Cardiac septum (tissue), 1 donor: ENCODE data around the gene ARPC2. TPM values are rescaled to one million over a fixed set of nuclear protein-coding genes. Genes with fewer than 3 reads are reported as not detected.

Experiments used
- DNase-seq: peaks from one replicate; pipeline ENCODE4 v3.0.0-alpha.2; 2020; ENCODE audit warnings: low spot score
- intact Hi-C: fragments of 100-400 bp; cut with DNase I; formaldehyde crosslinking; loops from one replicate; pipeline ENCODE4 v1.14.0; 2022
- total RNA-seq: library from RNA; stranded (reverse); fragmentation: NEBNext Ultra II Directional; extraction: Animal tissue kit (Norgen Biotek cat#: 25700); gene quantifications from one replicate; pipeline ENCODE4 v1.2.1, GENCODE V29; 2021
- donor health status: DM: no; HTN: no; CAD: no.

ARPC2 gene
- total RNA-seq, 1 donor from 2014 or later: 172 TPM

DNA sequence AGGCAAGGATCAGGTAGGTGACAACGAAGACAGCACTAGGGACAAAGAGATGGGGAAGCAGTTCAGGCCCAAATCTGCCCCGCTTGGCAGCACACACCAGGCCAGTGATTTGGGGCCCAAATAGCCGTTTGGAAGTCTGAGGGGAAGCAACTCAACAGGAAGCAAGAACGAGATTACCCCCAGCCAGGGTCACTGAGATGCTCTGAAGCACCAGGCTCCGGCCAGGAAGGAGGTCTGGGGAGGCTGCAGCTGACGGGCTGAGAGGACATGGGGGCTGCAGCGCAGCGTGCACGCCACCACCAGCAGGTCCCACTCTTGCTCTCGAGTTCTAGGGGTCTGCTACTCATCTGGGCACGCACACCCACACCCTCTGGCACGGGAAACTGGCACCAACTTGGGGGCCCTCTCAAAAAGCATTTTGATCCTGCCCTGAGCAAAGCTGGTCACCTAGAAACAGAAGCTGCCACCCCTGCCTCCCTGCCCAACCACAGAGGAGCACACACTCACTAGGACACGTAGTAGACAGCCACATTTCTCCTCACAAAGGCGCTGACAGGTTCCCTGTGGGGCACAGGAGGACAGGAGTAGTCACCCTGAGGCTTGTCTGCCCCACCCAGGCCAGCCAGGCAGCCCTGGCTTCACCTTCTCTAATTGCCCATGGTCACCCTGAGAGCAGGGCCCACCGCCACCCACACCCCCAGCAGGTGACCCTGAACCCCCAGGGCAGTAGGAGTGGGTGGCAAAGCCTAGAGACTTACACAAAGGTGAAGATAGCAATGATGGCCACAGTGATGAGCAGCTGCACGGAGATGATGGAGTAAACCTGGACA lies 61.8 kb downstream of the ARPC2 start:
- intact Hi-C loops: loop anchor here (10.0 kb wide), 1 partner anchor 186 kb away; no protein-coding TSS in a partner anchor
- DNase-seq: no peak

DNA sequence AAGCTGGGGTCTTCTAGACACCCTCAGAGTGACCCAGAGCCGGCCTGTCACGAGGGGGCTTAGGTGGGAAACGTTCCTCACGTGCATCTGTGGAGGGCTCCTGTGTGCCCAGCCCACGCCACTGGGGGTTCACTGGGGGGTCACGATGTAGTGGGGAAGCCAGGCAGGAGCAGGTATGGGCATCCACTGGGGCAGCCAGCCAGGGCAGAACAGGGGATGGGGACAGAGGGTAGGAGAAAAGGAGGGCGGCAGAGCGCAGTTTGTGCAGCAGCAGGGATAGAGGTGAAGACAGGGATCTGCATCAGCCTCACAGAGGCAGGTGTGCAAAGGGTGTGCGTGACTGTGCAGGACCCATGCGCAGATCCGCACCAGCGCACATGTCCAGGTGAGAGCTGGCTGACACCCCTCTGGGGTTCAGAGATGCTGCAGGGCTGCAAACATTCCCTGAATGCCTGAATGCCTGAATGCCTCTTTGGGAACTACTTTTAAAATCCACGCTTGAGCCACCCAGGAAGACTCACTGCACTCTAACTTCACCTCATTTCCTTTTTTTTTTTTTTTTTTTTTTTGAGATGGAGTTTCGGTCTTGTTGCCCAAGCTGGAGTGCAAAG lies 63.4 kb downstream of the ARPC2 start:
- intact Hi-C loops: no loop called here
- no peak for DNase-seq

DNA sequence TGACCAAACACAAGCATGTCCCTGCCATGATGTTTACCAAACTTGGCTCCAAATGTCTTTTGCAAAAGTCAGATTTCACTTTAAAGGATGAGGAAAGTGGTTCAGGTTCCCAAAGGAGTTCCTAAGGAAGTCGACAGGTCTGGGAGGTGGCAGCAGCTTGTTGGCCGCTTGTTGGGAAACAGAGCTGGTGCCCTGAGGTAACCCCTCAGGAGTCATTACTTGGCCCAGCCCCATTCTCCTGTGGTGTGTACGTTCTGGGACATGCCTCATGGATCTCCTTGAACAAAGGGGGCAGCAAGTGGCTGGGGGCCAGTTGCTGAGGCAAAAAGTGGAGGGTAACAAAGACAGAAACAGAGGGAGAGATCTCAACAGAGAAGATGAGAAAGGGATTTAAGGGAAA lies 64.5 kb downstream of the ARPC2 start:
- DNase-seq: no peak
- intact Hi-C loops: no loop called here

DNA sequence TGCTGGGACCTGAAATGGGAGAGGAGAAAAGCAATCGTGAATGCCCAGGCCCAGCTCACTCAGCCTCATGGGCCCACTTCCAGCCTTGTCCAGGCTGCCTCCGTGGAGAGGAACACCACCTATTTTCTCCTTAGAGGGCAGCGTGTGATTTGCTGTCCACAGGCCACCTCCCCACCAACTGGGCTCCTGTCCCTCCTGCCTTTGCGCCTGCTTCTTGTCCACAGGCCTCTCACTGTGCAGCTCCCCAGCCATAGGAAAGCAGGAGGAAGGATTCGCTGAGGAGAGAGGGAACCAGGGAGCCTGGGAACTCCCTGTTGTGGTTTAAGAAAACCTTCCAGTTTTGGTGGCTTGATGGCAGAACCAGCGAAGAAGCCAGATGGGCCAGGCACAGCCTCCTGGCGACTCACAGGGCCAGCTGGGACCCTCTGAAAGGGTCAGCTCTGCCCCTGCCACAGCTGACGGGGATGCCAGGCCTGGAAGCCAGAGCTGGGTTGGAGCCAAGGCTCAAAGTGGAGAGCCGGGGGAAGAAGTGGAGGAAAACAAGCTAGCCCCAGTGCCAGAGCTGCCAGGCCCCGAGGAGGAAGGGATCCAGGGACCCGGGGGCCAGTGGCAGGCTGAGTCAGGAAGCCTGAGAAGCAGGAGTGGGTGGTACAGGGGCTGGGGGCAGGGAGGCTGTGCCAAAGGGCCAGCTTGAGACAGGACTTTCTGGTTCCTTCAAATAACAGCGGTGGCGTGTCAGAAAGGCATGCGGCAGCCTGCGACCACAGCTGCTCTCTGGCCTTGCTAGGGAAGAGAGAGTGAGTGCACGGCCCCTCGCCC lies 65.4 kb downstream of the ARPC2 start:
- no peak for DNase-seq
- intact Hi-C loops: no loop called here

DNA sequence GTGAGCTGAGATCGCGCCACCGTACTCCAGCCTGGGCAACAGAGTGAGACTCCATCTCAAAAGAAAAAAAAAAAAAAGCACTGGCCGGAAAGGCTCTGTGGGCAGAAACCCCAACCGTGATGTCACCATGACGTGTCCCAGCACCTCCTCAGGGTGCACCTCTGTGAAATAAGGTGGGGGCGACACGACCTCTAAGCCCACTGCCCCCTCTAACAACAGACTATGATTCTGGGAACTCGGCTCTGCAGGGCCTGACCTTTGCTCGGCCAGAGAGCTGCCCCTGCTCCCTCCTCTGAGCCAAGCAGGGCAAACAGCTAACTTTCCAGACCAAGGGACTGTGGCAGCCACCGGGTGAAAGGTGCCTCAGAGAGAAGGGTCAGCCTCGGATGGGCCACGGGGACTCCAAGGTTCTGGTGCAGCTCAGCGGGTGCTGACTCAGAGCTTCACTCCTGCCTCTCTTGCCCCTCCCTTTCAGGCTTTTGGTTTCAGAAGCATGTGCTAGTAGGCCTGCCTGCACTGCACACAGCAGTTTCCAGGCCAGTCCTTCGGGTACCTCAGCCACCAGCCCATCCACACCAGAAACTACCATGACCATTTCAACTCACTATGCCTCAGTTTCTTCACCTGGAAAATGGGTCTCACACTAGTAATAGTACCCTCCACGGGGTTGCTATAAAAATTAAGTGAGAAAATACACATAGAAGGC lies 67.3 kb downstream of the ARPC2 start:
- intact Hi-C loops: no loop called here
- no peak for DNase-seq

- DNase-seq: no peak
- intact Hi-C loops: loop anchor here (1.0 to 2.0 kb wide), 2 partner anchors 13 to 111 kb away; no protein-coding TSS in a partner anchor
These were observed 68.6 kb downstream of the ARPC2 start for GRCh38 chr2:218285604-218286003.

DNA sequence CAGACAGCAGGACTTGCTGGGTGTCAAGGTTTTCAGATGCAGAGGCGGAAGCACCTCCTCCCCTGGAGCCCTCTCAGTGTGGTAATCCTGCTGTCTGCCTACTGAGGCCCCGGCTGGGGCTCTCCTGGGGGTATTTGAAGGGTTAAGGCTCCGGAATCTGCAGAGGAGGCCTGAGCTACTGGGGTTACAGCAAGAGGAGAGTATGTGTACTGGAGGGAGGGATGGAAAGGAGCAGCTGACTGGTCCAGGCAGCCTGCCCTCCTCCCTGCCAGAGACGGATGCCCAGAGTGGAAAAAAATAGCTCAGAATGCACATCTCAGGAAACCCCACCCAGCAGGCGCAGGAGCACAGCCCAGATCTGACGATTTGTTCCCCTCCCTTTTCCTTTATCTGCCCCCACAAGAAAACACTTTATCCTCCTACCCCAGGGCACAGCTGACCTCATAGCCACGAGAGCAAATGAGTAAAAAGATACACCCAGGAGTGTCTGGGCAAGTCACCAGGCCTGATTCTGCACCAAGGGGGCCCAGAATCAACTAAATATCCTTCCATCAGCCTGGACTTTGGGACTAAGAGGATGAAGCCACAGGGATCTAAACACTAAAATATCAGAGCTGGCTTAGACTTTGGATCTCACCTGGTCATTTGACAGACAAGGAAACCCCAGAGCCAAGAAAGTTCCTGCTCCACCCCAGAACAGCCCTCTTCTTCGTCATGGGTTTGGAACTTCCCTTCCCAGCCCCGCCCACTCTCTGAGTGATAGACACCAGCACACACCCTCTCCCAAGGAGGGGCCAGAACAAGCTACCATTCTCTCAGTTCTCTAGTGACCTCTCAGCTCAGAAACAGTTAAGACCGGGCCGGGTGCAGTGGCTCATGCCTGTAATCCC lies 69.8 kb downstream of the ARPC2 start:
- intact Hi-C loops: loop anchor here (1.0 to 2.0 kb wide), 2 partner anchors 14 to 109 kb away; no protein-coding TSS in a partner anchor
- DNase-seq: peak; percentile 94

DNA sequence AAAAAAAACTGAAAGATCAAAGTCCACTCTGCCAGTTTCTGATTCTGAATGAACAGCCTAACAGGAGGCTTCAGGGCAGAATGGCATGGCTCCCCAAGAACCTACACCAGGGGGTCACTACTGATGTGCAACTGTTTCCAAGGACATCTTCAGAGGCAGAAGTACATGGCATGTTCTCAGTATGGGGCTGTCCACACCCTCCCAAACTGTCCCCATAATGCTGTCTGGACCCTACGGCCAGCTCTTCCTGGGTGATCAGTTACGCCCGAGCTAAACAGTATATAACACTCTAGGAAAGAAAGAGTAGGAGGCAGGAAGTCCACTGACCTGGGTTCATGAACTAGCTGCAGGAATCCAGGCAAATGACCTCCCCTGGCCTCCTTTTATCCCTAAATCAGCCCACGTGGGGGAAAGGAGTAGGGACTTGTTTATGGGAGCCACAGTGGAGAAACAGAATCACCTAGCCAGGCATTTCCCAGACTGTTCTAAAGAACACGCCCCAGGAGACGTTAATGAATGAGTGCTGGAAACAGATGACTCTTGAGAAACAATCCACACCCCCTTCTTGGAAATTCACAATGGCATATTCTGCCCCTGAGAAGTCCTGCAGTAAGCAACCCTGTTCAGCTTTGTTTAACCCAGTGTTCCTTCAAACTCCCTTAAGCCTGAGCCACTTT lies 72.8 kb downstream of the ARPC2 start:
- intact Hi-C loops: loop anchor here (5.0 to 10.0 kb wide), 2 partner anchors 278 to 355 kb away; partner anchors contain the start of genes CNOT9 and USP37
- no peak for DNase-seq

DNA sequence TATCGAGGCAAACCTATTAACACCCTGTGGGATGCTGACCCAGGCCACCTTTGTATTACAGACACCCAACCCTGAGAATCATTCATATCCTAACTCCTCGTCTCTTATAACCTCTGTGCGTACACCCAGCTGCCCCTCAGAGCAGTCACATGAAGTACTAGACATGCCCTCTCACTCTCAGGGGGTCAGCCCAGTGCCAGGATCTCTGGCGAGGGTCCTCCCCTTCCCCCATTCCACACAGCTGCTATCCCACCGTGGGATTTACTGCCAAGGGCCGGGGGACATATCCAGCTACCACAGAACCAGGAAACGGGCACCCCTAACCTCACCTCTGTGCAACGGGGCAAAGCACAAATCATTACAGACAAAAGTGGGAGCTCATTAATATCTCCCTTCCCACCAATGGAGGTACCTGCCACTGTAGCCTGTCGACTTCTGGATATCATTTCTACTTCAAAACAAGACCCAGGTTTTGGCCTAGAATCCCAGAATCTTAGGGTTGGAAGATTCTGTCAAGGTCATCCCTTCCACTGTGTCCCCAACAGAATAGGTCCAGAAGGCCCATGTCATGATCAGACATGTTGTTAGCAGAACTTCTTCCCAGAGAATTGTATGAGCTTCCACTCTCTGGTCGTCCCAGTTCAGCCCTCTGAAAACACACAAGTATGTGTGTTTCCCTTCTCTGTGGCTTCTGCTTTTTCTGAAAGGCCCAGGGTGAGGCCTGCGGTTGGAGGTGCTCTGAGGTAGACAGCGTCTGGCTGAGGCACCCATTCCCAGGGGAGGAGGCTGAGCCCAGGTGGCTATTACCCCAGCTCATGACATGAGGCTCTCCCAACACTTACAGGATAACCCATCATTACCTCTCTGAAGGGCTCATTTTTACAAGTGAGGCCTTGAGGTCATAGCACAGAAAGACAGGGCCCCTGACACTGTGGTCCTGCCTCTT lies 73.6 kb downstream of the ARPC2 start:
- no peak for DNase-seq
- intact Hi-C loops: loop anchor here (5.0 to 10.0 kb wide), 2 partner anchors 277 to 354 kb away; partner anchors contain the start of genes CNOT9 and USP37

DNA sequence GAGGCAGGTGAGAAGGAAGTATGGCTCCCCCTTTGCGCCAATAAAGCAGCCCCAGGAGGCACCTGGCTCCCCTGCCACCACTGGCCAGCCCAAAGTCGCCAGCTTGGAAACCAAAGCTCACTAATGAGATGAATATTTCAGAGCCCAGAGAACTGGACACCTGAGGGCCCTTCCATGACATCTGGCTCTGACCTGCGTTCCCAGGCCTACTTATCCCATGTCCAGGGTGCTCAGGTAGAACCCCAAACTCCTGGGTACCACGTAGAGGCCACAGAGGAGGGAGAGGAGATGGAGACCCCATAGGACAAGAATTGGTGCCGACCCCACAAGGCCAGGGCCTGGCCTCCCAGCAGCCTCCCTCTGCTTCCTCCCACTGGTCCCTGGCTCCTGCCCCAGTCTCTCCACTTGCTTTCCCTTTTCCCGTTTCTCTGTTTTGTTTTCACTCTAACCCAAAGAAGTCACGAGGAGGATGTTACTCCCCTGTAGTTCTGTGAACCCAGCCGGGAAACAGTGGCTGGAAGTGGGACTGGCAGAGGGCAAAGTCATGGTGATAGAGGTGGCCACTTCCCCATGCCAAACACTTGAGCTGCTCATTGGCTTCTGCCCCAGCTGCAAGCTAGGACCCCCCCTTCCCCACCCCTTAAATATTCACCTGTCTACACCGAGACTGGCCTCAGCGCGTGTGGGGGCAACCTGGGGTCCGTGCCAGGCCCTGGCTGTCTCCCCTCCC lies 74.5 kb downstream of the ARPC2 start:
- intact Hi-C loops: loop anchor here (5.0 to 10.0 kb wide), 2 partner anchors 276 to 353 kb away; partner anchors contain the start of genes CNOT9 and USP37
- peak; percentile 82 for DNase-seq

GRCh38 chr2:218292048-218293014 lies 75.3 kb downstream of the ARPC2 start, which contains the start of gene TMBIM1:
TMBIM1 (minus strand) TSS chr2:218292503; CDS start chr2:218282141, 10,362 bp downstream.
- peak; percentile 91 for DNase-seq
- intact Hi-C loops: loop anchor here (5.0 to 10.0 kb wide), 2 partner anchors 275 to 352 kb away; partner anchors contain the start of genes CNOT9 and USP37

DNA sequence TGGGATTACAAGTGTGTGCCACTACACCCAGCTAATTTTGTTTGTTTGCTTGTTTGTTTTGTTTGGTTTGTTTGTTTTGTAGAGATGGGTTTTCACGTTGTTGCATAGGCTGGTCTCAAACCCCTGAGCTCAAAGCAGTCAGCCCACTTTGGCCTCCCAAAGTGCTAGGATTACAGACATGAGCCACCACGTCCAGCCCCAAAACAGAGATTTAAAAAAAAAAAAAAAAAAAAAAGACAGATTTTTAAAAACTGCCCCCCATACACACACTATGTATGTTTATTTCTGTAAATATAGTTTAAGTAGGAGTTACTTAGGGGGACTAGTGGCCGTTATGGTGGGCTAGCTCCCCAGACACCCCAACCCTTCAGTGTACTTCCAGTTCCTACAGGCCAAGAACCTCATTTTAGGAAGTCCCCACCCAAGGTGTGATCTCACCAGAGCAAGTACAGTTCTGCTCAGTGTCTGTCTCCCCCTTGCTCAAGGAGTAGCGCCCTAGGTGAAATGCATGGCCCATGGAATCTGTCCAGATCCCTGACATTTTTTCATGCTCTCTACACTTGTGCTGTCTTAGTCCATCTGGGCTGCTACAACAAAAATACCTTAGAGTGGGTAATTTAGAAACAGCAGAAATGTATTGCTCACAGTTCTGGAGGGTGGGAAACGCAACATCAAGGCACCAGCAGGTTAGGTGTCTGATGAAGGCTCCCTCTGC lies 76.9 kb downstream of the ARPC2 start:
- intact Hi-C loops: loop anchor here (5.0 to 10.0 kb wide), 2 partner anchors 273 to 351 kb away; partner anchors contain the start of genes CNOT9 and USP37
- no peak for DNase-seq

DNA sequence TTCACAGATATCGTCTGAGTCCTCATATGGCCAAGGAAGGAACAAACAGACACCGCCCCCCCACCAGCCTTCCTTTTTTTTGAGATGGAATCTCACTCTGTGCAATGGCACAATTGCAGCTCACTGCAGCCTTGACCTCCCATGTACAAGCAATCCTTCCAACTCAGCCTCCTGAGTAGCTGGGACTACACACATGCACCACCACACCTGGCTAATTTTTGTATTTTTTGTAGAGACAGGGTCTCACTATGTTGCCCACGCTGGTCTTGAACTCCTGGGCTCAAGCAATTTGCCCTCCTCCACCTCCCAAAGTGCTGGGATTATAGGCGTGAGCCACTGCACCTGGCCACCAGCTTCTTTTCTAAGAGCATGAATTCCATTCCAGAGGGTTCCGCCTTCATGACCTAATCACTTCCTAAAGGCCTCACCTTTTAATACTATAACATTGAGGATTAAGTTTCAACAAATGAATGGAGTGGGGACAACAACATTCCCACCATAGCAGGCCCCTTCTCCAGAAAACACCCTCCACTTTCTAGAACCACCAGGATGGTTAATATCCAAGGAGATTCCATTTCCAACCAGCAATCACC lies 77.5 kb downstream of the ARPC2 start:
- DNase-seq: no peak
- intact Hi-C loops: loop anchor here (5.0 to 10.0 kb wide), 2 partner anchors 273 to 350 kb away; partner anchors contain the start of genes CNOT9 and USP37
